Metanephros (tissue), 1 donor: ENCODE data around the gene SULT2A1. TPM values are rescaled to one million over a fixed set of nuclear protein-coding genes. Genes with fewer than 3 reads are reported as not detected.

Experiments
- total RNA-seq: library from RNA; depleted of rRNA; stranded (reverse); fragments of >200 nt; gene quantifications from one replicate; pipeline ENCODE4 v1.2.3, GENCODE V29; 2014

The SULT2A1 gene
- 0.41 TPM for total RNA-seq

GRCh38 chr19:47886010-47886559 is at the start of gene SULT2A1:
Gene SULT2A1 (minus strand): TSS chr19:47886315. CDS start chr19:47886257, 58 bp downstream.

GRCh38 chr19:47858646-47859285 is 27.3 kb downstream of the SULT2A1 start, which contains the start of gene TPRX2:
Gene TPRX2 (plus strand): TSS chr19:47859235. CDS start chr19:47859247, 12 bp downstream.

GRCh38 chr19:47821460-47822020 is 64.6 kb downstream of the SULT2A1 start, which contains the start of gene CRX:
Gene CRX (plus strand): TSS chr19:47821937. CDS start chr19:47834444, 12,507 bp downstream.

Other genes with a start within 250 kb of the SULT2A1 start
- gene EHD2, start 172.9 kb downstream of the SULT2A1 start, total RNA-seq = 46.1 TPM
- gene NOP53, start 140.8 kb downstream of the SULT2A1 start, total RNA-seq = 144 TPM
- 172 TPM for gene SELENOW, start 107.6 kb downstream of the SULT2A1 start, total RNA-seq
- gene TPRX1, start 81.8 kb downstream of the SULT2A1 start, total RNA-seq = not detected
- not detected for gene CRX, start 64.4 kb downstream of the SULT2A1 start, total RNA-seq
- gene TPRX2, start 27.1 kb downstream of the SULT2A1 start, total RNA-seq = not detected
- not detected for gene BSPH1, start 105.9 kb upstream of the SULT2A1 start, total RNA-seq
- gene ELSPBP1, start 108.3 kb upstream of the SULT2A1 start, total RNA-seq = not detected
- not detected for gene CABP5, start 157.8 kb upstream of the SULT2A1 start, total RNA-seq
- gene PLA2G4C, start 224.5 kb upstream of the SULT2A1 start, total RNA-seq = 20.6 TPM